ENCODE results near the gene UEVLD.
"Not testable (repeated sequence)": the region's sequence is repeated elsewhere in the genome, so short reads cannot be mapped to it uniquely, and the experiment has no call there.

The UEVLD gene

GRCh38 chr11:18600915-18601569 is 12.5 kb upstream of the UEVLD start:
- Mint-ChIP-seq H3K9me3 (no peaks in the 10 kb centered on the region), H3K36me3 (peaks cover 6% of the 10 kb centered on the region), H3K27ac (no peak overlapping the region), H3K4me1 (no peaks in the 10 kb centered on the region), H3K4me3 (no peak overlapping the region)
- no peak for DNase-seq (ENCODE audit: low spot score in 2 of 2)
- no peak for ATAC-seq

DNA sequence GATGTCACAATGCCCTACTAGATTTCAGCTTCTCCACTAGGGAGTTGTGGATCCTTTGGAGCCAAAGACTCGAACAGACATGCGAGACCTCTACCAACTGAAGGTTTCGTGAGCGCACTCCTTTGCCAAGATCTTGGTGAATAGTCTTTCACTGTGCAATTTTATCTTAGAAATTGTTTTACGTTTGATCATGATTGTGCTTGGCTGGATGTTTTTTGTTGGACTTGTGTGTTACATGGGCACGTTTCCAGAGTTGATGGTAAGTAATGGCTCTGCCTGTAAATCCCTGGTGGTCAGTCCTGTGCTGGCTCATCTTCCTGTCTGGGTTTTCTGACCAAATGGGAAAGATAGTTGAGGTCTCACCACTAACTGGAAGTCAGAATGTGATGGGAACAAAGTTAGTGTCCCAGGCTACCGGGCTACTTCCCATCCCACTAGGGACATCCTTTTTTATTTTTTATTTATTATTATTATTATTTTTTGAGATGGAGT is 11.3 kb upstream of the UEVLD start, which contains the start of gene MISFA:
Gene MISFA (plus strand): TSS at position 51 of the 492 bp plus-strand sequence. CDS start 140 bp downstream, at position 191.
- H3K9me3 Mint-ChIP-seq = no peaks in the 10 kb centered on the region

DNA sequence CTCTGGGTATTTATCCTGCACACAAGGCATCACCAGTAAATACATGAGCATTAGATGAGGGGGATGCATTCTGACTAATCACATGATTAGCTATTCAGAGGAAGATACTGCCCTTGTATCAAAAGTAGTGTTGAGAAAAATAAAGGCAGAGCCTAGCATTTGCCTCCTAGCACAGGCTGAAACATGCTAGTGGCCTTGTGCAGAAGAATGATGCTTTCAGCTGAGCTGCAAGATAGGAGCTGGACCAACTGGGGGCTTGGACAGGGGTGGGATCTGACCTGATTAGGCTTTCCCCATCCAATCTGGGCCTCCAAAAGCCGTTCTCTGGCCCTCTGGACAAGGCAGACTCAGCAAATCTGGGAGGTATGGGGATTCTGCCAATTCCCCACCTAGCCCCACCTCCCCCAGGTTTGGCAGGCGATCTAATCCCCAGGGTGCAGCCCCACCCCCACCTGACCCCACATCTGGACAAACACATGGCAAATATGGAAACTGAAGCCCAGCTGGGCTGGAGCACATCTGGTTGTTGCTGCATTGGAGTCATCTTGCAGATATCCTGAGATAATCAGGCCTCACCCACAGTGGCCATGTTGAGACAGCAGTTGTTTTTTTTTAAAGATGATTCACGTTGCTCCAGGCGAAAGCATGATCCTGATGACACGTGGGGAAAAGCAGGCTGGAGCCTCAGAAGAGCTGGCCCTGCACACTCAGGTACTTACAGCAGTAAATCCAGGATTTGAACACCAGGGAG is 6.6 kb upstream of the UEVLD start:
- Mint-ChIP-seq H3K4me3 (no peak overlapping the region), H3K27ac (no peak overlapping the region), H3K4me1 (no peaks in the 10 kb centered on the region), H3K9me3 (no peaks in the 10 kb centered on the region), H3K36me3 (no peaks in the 10 kb centered on the region)
- no peak for ATAC-seq
- no peak for DNase-seq (ENCODE audit: low spot score in 2 of 2)

More for the DNA sequence above, 11.3 kb upstream of the UEVLD start, which contains the start of gene MISFA:
- no peak within 1 kb of the TSS for H3K4me3 Mint-ChIP-seq
- H3K27ac Mint-ChIP-seq = no peak within 1 kb of the TSS
- H3K36me3 Mint-ChIP-seq = no peaks in the 10 kb centered on the region
- H3K4me1 Mint-ChIP-seq = no peaks in the 10 kb centered on the region
- DNase-seq (ENCODE audit: low spot score in 2 of 2) (no peak), ATAC-seq (no peak)

GRCh38 chr11:18594088-18594487 is 5.6 kb upstream of the UEVLD start:
- not testable (repeated sequence) for H3K4me1 Mint-ChIP-seq; DNase-seq (ENCODE audit: low spot score in 2 of 2); H3K27ac Mint-ChIP-seq; ATAC-seq; H3K36me3 Mint-ChIP-seq; H3K4me3 Mint-ChIP-seq; H3K9me3 Mint-ChIP-seq

- Mint-ChIP-seq H3K4me3 (no peak overlapping the region), H3K36me3 (no peaks in the 10 kb centered on the region), H3K9me3 (no peaks in the 10 kb centered on the region), H3K27ac (no peak overlapping the region), H3K4me1 (no peaks in the 10 kb centered on the region)
- ATAC-seq (peak; percentile 5), DNase-seq (ENCODE audit: low spot score in 2 of 2) (no peak)
Measured at GRCh38 chr11:18590571-18590970, 2.0 kb upstream of the UEVLD start.

- ATAC-seq (peak; percentile 32), DNase-seq (ENCODE audit: low spot score in 2 of 2) (no peak)
- Mint-ChIP-seq H3K9me3 (no peaks in the 10 kb centered on the region), H3K4me3 (no peak overlapping the region), H3K27ac (no peak overlapping the region), H3K4me1 (peaks cover 22% of the 10 kb centered on the region), H3K36me3 (peaks cover 33% of the 10 kb centered on the region)
Measured at GRCh38 chr11:18581825-18582224, 6.7 kb downstream of the UEVLD start.

- H3K4me1 Mint-ChIP-seq = peaks cover 25% of the 10 kb centered on the region
- no peak overlapping the region for H3K27ac Mint-ChIP-seq
- ATAC-seq (peak; percentile 51), DNase-seq (ENCODE audit: low spot score in 2 of 2) (no peak)
- no peaks in the 10 kb centered on the region for H3K9me3 Mint-ChIP-seq
- H3K36me3 Mint-ChIP-seq = peaks cover 48% of the 10 kb centered on the region
- H3K4me3 Mint-ChIP-seq = no peak overlapping the region
Measured at GRCh38 chr11:18580113-18580766, 8.3 kb downstream of the UEVLD start.

- Mint-ChIP-seq H3K27ac (peak overlapping the region; percentile 73), H3K9me3 (no peaks in the 10 kb centered on the region), H3K4me3 (peak overlapping the region; percentile 60), H3K4me1 (peaks cover 19% of the 10 kb centered on the region), H3K36me3 (peaks cover 60% of the 10 kb centered on the region)
- DNase-seq (ENCODE audit: low spot score in 2 of 2) = peak in 1 of 2 donors; percentile 53
- ATAC-seq = peak; percentile 83
Measured at GRCh38 chr11:18578975-18579598, 9.4 kb downstream of the UEVLD start.

DNA sequence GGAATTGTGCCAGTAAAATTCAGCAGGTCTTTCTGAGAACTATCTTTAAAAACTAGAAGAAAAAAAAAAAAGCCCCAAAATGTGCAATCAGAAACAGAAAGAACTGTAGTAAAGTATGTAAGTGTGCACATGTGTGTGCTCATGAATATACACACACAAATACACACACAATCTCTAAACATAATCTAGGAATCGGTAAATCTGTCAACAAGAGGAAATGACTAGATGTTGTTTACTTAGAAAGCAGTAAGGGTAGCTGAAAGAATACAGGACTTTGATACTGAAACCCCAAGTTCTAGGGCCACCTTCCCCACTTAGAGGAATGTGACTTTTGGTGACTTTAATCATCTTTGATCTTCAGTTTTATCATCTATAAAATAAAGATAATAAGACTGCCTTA is 13.2 kb downstream of the UEVLD start:
- no peak for DNase-seq (ENCODE audit: low spot score in 2 of 2)
- no peak for ATAC-seq
- Mint-ChIP-seq H3K9me3 (no peaks in the 10 kb centered on the region), H3K4me1 (peaks cover 25% of the 10 kb centered on the region), H3K27ac (peak overlapping the region; percentile 50), H3K4me3 (no peak overlapping the region), H3K36me3 (peaks cover 83% of the 10 kb centered on the region)

- Mint-ChIP-seq H3K27ac (peak overlapping the region; percentile 60), H3K36me3 (peaks cover 82% of the 10 kb centered on the region), H3K4me3 (no peak overlapping the region), H3K9me3 (no peaks in the 10 kb centered on the region), H3K4me1 (peaks cover 6% of the 10 kb centered on the region)
- DNase-seq (ENCODE audit: low spot score in 2 of 2) (no peak), ATAC-seq (no peak)
Measured at GRCh38 chr11:18567081-18567480, 21.5 kb downstream of the UEVLD start.

- ATAC-seq (no peak), DNase-seq (ENCODE audit: low spot score in 2 of 2) (no peak)
- Mint-ChIP-seq H3K9me3 (no peaks in the 10 kb centered on the region), H3K4me1 (peaks cover 3% of the 10 kb centered on the region), H3K4me3 (no peak overlapping the region), H3K27ac (no peak overlapping the region), H3K36me3 (peaks cover 82% of the 10 kb centered on the region)
Measured at GRCh38 chr11:18566406-18566805, 22.1 kb downstream of the UEVLD start.

DNA sequence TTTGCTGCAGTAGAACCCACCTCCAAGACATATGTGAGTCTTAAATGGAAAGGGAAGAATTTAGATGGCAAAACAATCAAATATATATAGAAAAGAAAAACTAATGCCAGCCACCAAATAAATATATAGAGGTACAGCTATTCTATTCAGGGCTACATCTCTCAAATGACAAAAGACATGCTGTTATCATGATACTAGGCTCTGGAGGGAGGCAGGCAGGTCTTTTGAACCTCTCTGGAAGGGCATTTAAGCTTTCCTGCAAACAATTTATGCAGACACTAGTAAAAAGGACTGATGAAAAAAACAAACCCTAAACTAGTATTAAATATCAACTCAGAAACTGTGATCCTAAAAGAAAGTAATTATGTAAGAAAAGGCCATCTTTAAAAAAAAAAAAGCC is 24.4 kb downstream of the UEVLD start:
- ATAC-seq = no peak
- no peak overlapping the region for H3K27ac Mint-ChIP-seq
- peaks cover 82% of the 10 kb centered on the region for H3K36me3 Mint-ChIP-seq
- no peak overlapping the region for H3K4me3 Mint-ChIP-seq
- no peak for DNase-seq (ENCODE audit: low spot score in 2 of 2)
- H3K4me1 Mint-ChIP-seq = no peaks in the 10 kb centered on the region
- no peaks in the 10 kb centered on the region for H3K9me3 Mint-ChIP-seq

DNA sequence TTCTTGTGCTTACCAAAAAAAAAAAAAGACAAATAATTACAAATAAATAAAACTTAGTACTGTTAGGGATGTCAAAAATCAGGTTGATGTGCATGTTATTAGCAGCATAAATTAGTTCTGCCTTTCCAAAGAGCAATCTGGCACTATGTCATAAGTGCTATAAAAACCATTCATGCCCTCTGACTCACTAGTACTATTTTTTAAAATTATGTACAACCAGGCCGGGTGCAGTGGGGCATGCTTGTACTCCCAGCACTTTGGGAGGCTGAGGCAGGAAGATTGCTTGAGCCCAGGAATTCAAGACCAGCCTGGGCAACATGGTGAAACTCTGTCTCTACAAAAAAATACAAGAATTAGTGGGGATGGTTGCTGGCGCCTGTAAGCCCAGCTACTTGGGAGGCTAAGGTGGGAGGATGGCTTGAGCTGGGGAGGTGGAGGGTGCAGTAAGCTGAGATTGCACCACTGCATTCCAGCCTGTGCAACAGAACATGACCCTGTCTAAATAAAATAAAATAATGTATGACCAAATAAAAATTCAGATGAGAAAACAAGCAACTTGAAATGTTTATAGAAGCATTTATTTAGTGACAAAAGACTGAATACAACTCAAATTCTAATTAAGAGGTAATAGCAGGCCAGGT is 25.3 kb downstream of the UEVLD start:
- no peaks in the 10 kb centered on the region for H3K4me1 Mint-ChIP-seq
- no peaks in the 10 kb centered on the region for H3K9me3 Mint-ChIP-seq
- DNase-seq (ENCODE audit: low spot score in 2 of 2) = no peak
- H3K4me3 Mint-ChIP-seq = no peak overlapping the region
- no peak for ATAC-seq
- peaks cover 89% of the 10 kb centered on the region for H3K36me3 Mint-ChIP-seq
- H3K27ac Mint-ChIP-seq = no peak overlapping the region

DNA sequence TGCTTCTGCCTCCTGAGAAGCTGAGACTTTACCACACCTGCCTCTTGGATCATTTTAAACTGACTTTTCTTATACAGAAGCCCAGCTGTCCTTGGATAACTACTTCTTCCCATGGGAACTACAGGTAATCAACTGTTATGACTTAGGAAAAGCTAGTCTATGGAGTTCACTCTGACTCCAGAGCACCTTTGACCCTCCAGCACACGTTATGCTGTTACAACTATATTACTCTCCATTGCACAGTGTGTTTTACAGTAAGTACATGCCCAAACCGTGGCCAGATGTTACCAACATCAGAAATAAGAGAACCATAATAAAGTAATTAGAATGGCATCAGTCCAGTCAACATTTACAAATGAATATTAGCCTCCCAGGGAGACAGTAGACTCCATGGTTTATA is 40.5 kb downstream of the UEVLD start:
- no peak overlapping the region for H3K4me3 Mint-ChIP-seq
- H3K9me3 Mint-ChIP-seq = no peaks in the 10 kb centered on the region
- H3K36me3 Mint-ChIP-seq = peaks cover 52% of the 10 kb centered on the region
- no peaks in the 10 kb centered on the region for H3K4me1 Mint-ChIP-seq
- no peak for ATAC-seq
- H3K27ac Mint-ChIP-seq = no peak overlapping the region
- no peak for DNase-seq (ENCODE audit: low spot score in 2 of 2)

Data from stimulated activated effector memory CD8-positive, alpha-beta T cell treated with anti-CD3 and anti-CD28 coated beads, Interleukin-12 subunit alpha, Interleukin-12 subunit beta, amount 100 ng/mL, for 72 hours (primary cell).